Measurements from ENCODE around the gene FOXP1.

DNA sequence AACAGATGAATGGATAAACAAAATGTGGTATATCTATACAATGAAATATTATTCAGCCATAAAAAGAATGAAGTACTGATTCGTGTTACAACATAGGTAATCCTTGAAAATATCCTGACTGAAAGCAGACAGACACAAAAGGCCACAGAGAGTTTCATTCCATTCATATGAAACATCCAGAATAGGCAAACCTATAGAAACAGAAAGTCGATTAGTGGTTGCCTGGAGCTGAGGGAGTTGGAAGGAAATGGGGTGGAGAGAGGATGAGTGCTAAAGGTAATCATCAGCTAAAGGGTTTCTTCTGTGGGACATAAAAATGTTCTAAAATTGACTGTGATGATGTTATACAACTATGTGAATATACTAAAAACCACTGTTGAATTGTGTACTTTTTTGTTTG, 22.9 kb downstream of the FOXP1 start:
- TF ChIP-seq EZH2 (IDR thresholded peaks at IDR 0.05; ENCODE audit: low read length, missing control alignments), result no peak
- TF ChIP-seq, protein P1, sequence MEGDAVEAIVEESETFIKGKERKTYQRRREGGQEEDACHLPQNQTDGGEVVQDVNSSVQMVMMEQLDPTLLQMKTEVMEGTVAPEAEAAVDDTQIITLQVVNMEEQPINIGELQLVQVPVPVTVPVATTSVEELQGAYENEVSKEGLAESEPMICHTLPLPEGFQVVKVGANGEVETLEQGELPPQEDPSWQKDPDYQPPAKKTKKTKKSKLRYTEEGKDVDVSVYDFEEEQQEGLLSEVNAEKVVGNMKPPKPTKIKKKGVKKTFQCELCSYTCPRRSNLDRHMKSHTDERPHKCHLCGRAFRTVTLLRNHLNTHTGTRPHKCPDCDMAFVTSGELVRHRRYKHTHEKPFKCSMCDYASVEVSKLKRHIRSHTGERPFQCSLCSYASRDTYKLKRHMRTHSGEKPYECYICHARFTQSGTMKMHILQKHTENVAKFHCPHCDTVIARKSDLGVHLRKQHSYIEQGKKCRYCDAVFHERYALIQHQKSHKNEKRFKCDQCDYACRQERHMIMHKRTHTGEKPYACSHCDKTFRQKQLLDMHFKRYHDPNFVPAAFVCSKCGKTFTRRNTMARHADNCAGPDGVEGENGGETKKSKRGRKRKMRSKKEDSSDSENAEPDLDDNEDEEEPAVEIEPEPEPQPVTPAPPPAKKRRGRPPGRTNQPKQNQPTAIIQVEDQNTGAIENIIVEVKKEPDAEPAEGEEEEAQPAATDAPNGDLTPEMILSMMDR (conservative IDR thresholded peaks at IDR 0.05 in 1 of 2, IDR thresholded peaks at IDR 0.05 in 1 of 2; ENCODE audit: low read depth in 1 of 2, low read length in 2 of 2), result no peak

All from fibroblast of lung (primary cell).